GM18520 (cell line): ENCODE results near the gene RDX.
"Not testable (repeated sequence)": the region's sequence is repeated elsewhere in the genome, so short reads cannot be mapped to it uniquely, and the experiment has no call there.

Source experiments
- ATAC-seq: cut with Tn5 transposase; IDR thresholded peaks from one replicate; pipeline ENCODE4 v1.9.1; 2021; ENCODE audit not compliant: unreplicated experiment

Gene RDX

GRCh38 chr11:110272919-110273318, 23.5 kb downstream of the RDX start:
- no peak for ATAC-seq

GRCh38 chr11:110269996-110270395, 26.4 kb downstream of the RDX start:
- ATAC-seq: no peak

GRCh38 chr11:110268441-110268840, 28.0 kb downstream of the RDX start:
- ATAC-seq: no peak

- ATAC-seq: no peak
Measured at GRCh38 chr11:110262072-110262403, 34.4 kb downstream of the RDX start.

GRCh38 chr11:110261195-110262071, 35.0 kb downstream of the RDX start:
- ATAC-seq: no peak

GRCh38 chr11:110253525-110253924, 42.9 kb downstream of the RDX start:
- no peak for ATAC-seq

GRCh38 chr11:110251836-110252235, 44.6 kb downstream of the RDX start:
- ATAC-seq: no peak

GRCh38 chr11:110250168-110250567, 46.2 kb downstream of the RDX start:
- ATAC-seq: no peak

- ATAC-seq: no peak
Measured at GRCh38 chr11:110249766-110250165, 46.6 kb downstream of the RDX start.

- ATAC-seq: no peak
Measured at GRCh38 chr11:110249066-110249465, 47.3 kb downstream of the RDX start.

GRCh38 chr11:110243791-110244190, 52.6 kb downstream of the RDX start:
- no peak for ATAC-seq

GRCh38 chr11:110242746-110243145, 53.7 kb downstream of the RDX start:
- no peak for ATAC-seq

GRCh38 chr11:110242188-110242587, 54.2 kb downstream of the RDX start:
- no peak for ATAC-seq

- ATAC-seq: no peak
Measured at GRCh38 chr11:110235966-110236365, 60.4 kb downstream of the RDX start.

GRCh38 chr11:110230377-110230776, 66.0 kb downstream of the RDX start:
- ATAC-seq: no peak

GRCh38 chr11:110219006-110219785, 77.2 kb downstream of the RDX start:
- ATAC-seq: no peak

GRCh38 chr11:110217936-110218335, 78.5 kb downstream of the RDX start:
- no peak for ATAC-seq

- ATAC-seq: no peak
Measured at GRCh38 chr11:110217223-110217877, 79.1 kb downstream of the RDX start.

- ATAC-seq: not testable (repeated sequence)
Measured at GRCh38 chr11:110209313-110209694, 87.1 kb downstream of the RDX start.

GRCh38 chr11:110208678-110209312, 87.6 kb downstream of the RDX start:
- ATAC-seq: not testable (repeated sequence)

GRCh38 chr11:110207123-110207522, 89.3 kb downstream of the RDX start:
- no peak for ATAC-seq
